Type B pancreatic cell (in vitro differentiated cells): ENCODE measurements around the gene IL17RA. TPM values are rescaled to one million over a fixed set of nuclear protein-coding genes. Genes with fewer than 3 reads are reported as not detected.
"Not testable (repeated sequence)": the region's sequence is repeated elsewhere in the genome, so short reads cannot be mapped to it uniquely, and the experiment has no call there.

Experiments used
- DNase-seq: peaks from one replicate; pipeline ENCODE4 v3.0.0; 2021; ENCODE audit warnings: mixed read lengths; ENCODE audit not compliant: unreplicated experiment; ENCODE audit errors: extremely low spot score
- H3K27ac Mint-ChIP-seq: 2 replicates; pipeline ENCODE4 v1.8.0; 2021; ENCODE audit warnings: mild to moderate bottlenecking, mixed read lengths
- H3K27me3 Mint-ChIP-seq: 2 replicates; pipeline ENCODE4 v1.8.0; 2021; ENCODE audit warnings: mixed read lengths
- H3K36me3 Mint-ChIP-seq: 2 replicates; pipeline ENCODE4 v1.8.0; 2021; ENCODE audit warnings: mixed read lengths
- H3K4me1 Mint-ChIP-seq: one replicate; pipeline ENCODE4 v1.8.0; 2021; ENCODE audit warnings: mixed read lengths; ENCODE audit not compliant: unreplicated experiment
- H3K4me3 Mint-ChIP-seq: 2 replicates; pipeline ENCODE4 v1.8.0; 2021; ENCODE audit warnings: mild to moderate bottlenecking, mixed read lengths
- H3K9me3 Mint-ChIP-seq: 2 replicates; pipeline ENCODE4 v1.8.0; 2021; ENCODE audit warnings: mixed read lengths
- CTCF ChIP-seq: fragments of 200-600 bp; sonication (generic); conservative IDR thresholded peaks from 2 replicates; pipeline ENCODE4 v1.5.0; 2021; ENCODE audit warnings: antibody characterized with exemption, mild to moderate bottlenecking
- total RNA-seq: library from RNA; stranded (reverse); gene quantifications from 2 replicates; pipeline ENCODE4 v1.2.1, GENCODE V29; 2021; ENCODE audit warnings: low replicate concordance

The IL17RA gene
- total RNA-seq, 1 donor from 2014 or later: 8.0 TPM

GRCh38 chr22:17145021-17145680 is 60.4 kb downstream of the IL17RA start:
- DNase-seq: no peak
- H3K9me3 Mint-ChIP-seq: no peaks in the 10 kb centered on the region
- peaks cover 13% of the 10 kb centered on the region for H3K36me3 Mint-ChIP-seq
- no peaks in the 10 kb centered on the region for H3K27me3 Mint-ChIP-seq
- no peaks in the 10 kb centered on the region for H3K4me1 Mint-ChIP-seq
- no peak overlapping the region for H3K27ac Mint-ChIP-seq
- TF ChIP-seq CTCF: no peak
- H3K4me3 Mint-ChIP-seq: no peak overlapping the region

DNA sequence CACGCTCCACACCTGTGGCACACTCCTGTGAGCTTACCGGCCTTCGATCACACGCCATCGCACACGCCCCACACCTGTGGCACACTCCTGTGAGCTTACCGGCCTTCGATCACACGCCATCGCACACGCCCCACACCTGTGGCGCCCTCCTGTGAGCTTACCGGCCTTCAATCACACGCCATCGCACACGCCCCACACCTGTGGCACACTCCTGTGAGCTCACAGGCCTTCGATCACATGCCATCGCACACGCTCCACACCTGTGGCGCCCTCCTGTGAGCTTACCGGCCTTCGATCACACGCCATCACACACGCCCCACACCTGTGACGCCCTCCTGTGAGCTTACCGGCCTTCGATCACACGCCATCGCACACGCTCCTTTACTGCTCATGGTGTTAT is 62.7 kb downstream of the IL17RA start:
- not testable (repeated sequence) for H3K27ac Mint-ChIP-seq, H3K27me3 Mint-ChIP-seq, DNase-seq, H3K4me3 Mint-ChIP-seq, H3K9me3 Mint-ChIP-seq
- Mint-ChIP-seq H3K36me3 (peaks cover 13% of the 10 kb centered on the region), H3K4me1 (peaks cover 12% of the 10 kb centered on the region)

DNA sequence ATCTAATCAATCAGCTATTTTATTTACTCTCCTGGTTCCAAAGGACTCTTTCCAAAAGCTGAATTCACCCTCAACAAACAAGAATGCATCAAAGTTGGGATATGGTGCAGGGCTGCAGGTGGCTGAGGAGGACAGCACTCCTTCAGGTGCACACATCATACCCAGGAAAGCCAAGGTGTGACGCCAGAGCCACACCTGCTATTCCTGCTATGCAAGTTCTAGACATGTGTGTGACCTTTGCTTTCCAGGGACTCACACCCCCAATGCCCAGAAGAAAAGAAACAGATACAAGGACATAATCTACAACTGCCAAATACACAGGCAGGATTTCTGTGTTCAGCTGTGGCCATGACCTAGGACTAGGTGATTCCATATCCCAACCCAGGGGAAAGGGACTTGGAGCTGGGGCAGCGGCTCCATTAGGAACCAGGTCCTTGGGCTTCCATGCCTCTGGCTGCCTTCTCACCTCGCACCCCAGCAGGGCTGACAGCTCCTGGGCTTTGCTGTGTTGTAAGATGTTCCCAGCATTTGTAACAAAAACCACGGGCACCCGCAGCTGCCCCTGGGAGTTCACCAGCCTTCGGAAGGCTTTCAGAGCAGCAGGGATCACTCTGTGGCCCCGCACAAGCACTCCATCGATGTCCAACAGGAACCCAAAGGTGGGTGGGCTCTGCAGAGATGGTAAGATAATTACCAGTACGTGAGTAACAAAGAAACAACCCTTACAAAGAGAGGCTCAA is 64.4 kb downstream of the IL17RA start:
- Mint-ChIP-seq H3K9me3 (no peaks in the 10 kb centered on the region), H3K36me3 (peaks cover 10% of the 10 kb centered on the region), H3K27ac (peak overlapping the region; percentile 76), H3K27me3 (no peaks in the 10 kb centered on the region), H3K4me1 (peaks cover 13% of the 10 kb centered on the region), H3K4me3 (no peak overlapping the region)
- no peak for DNase-seq
- TF ChIP-seq CTCF: no peak

- Mint-ChIP-seq H3K27me3 (no peaks in the 10 kb centered on the region), H3K4me3 (no peak overlapping the region), H3K36me3 (peaks cover 10% of the 10 kb centered on the region), H3K4me1 (peaks cover 19% of the 10 kb centered on the region), H3K9me3 (no peaks in the 10 kb centered on the region), H3K27ac (peak overlapping the region; percentile 9)
- no peak for DNase-seq
- no peak for TF ChIP-seq CTCF
Observed at GRCh38 chr22:17152340-17152739, 67.5 kb downstream of the IL17RA start.

DNA sequence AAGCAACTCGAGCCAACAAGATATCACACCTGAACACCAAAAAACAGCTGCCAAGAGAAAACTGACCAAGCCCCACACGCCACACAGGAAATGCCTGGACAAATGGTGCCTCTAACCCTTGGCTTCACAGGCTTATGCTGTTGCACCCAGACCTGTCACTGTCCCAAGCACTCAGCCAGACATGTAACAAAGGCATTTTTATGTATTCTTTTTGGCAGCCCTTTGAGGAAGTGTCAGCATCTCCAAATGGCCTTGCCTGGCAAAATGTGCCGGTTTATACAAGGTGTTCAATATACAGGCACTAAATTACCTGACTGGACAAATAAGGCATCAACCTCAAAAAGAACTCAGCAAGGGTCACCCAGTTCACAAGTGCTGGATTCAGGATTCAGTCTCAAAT is 68.2 kb downstream of the IL17RA start:
- no peak for DNase-seq
- H3K4me3 Mint-ChIP-seq: no peak overlapping the region
- peaks cover 5% of the 10 kb centered on the region for H3K36me3 Mint-ChIP-seq
- no peaks in the 10 kb centered on the region for H3K27me3 Mint-ChIP-seq
- H3K9me3 Mint-ChIP-seq: no peaks in the 10 kb centered on the region
- H3K27ac Mint-ChIP-seq: no peak overlapping the region
- H3K4me1 Mint-ChIP-seq: peaks cover 19% of the 10 kb centered on the region
- TF ChIP-seq CTCF: no peak

GRCh38 chr22:17155941-17156340 is 71.1 kb downstream of the IL17RA start:
- TF ChIP-seq CTCF: no peak
- peaks cover 18% of the 10 kb centered on the region for H3K4me1 Mint-ChIP-seq
- H3K4me3 Mint-ChIP-seq: peak overlapping the region; percentile 6
- H3K27ac Mint-ChIP-seq: no peak overlapping the region
- peaks cover 4% of the 10 kb centered on the region for H3K36me3 Mint-ChIP-seq
- no peaks in the 10 kb centered on the region for H3K9me3 Mint-ChIP-seq
- DNase-seq: no peak
- no peaks in the 10 kb centered on the region for H3K27me3 Mint-ChIP-seq
